GF-D8 (cell line): ENCODE results near the gene PAQR3.
"Not testable (repeated sequence)": the region's sequence is repeated elsewhere in the genome, so short reads cannot be mapped to it uniquely, and the experiment has no call there.

Source experiments
- DNase-seq: peaks from one replicate; lab custom pipeline; 2025; lab: John Stamatoyannopoulos, UW

PAQR3 gene

DNA sequence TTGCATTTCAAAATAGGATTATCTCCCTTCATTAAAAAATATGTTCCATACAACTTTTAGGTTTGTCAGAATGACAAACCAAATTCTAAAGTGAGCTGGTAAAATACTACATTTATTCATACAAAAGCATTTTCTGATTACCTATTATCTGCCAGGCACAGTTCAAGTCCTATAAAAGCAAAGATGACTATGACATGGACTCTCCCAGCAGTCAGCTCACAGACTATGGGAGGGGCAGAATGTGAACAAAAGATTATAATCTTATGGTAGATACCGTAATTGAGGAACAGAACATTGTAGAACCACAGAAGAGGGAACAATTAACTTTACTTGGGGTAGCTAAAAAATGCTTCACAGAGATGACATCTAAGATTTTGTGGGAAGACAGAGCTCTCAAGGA is 12.4 kb downstream of the PAQR3 start:
- DNase-seq = no peak

DNA sequence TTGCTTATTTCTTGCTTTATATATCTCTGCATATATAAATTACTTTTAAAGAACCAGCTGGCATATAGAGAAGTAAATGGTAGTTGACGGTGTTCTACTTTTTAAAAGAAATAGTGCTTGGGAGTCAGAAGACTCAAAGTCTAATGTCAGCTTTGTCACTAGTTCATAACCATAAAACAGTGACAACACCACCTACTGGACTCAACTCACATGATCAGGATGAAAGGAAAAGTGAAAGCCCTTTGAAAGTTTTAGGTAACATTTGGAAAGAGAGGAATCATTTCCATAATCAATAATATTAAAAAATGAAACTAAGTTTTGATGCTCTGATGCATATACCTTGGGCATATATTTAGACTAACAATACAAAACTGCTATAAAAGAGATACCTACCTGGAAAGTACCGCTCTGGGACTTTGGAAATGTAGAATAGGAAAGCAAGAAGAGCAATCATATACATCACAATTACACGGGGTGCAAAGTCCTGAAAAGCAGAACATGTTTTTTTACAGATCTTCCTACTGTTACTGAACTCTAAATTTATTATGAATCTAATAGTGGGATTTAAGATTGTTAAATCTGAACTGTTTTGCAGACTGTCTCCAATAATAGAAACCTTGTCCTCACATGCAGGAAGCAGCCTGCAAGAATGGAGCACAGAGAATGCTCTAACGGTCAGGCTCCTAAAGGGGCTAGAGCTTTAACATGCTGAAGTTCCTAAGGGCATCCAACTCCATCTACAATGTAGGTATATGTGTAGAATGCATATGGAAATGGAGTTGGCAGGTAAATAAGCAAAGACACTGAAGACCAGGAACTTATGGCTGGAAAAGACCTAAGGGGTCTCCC is 15.6 kb downstream of the PAQR3 start:
- DNase-seq = no peak

DNA sequence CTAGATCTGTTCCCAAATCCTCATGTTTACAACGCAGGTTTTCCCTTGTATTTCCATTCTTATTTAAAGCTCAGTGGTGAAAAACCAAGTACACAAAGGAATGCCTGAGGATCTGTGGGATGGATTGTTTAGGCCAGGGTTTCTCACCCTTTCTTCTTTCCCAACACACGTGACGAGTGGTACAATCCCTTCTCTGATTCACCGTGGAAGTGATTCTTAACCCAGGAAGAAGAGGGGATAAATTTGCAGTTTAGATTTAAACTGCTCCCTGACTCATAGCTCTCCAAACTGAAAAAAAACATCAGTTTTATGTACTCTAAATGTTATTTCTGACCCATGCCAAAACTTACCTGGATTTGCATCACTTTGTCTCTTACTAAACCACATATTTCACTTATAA is 17.0 kb downstream of the PAQR3 start:
- no peak for DNase-seq

DNA sequence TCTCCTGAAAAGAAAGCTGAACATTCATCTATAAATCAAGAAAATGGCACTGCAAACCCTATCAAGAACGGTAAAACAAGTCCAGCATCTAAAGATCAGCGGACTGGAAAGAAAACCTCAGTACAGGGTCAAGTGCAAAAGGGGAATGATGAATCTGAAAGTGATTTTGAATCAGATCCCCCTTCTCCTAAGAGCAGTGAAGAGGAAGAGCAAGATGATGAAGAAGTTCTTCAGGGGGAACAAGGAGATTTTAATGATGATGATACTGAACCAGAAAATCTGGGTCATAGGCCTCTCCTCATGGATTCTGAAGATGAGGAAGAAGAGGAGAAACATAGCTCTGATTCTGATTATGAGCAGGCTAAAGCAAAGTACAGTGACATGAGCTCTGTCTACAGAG is 28.6 kb downstream of the PAQR3 start:
- no peak for DNase-seq

DNA sequence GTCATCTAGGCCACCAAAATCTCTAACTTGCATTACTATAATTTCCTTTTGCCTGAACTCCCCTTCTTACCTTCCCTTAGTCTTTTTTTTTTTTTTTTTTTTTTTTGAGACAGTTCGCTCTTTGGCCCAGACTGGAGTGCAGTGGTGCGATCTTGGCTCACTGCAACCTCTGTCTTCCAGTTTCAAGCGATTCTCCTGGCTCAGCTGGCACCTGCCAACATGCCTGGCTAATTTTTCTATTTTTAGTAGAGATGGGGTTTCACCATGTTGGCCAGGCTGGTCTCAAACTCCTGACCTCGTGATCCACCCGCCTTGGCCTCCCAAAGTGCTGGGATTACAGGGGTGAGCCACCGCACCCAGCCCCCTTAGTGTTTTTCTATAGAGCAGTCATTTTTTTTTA is 30.3 kb downstream of the PAQR3 start:
- DNase-seq = not testable (repeated sequence)

DNA sequence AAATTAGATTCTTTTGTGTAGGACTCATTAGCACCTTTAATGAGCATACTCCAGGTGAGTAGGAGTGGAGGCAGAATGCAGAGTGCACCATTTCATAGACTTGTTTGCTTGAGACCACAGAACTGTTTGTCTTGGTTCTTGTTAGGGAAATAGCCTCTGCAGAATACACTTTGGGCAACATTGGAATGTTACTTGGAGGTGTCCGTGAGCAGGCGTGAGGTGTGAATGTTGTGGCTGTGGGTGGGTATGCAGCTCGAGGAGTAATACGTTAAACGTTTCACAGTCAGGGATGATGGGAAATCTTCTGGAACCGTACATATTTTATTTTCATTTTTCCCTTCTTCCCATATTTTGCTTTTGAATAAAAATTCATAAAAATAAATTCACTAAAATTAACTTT is 31.6 kb downstream of the PAQR3 start:
- no peak for DNase-seq

DNA sequence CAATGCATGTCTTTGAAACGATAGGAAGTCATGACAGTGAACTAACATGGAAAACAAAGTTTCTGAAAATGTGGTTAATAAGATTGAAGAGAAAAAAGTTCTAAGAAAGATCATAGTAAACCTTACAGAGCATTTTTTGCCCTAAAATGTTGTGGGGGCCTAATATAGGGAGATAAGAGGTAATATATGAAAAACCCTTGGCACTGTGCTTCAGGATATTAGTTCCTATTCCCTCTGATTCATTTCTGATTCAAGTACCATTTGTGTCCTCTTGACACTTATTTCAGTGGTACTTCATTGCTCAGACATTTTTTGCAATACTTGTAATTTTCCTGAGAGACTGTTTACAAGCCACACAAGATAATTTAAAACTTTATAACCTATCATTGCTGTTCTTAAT is 35.1 kb downstream of the PAQR3 start:
- DNase-seq = no peak

DNA sequence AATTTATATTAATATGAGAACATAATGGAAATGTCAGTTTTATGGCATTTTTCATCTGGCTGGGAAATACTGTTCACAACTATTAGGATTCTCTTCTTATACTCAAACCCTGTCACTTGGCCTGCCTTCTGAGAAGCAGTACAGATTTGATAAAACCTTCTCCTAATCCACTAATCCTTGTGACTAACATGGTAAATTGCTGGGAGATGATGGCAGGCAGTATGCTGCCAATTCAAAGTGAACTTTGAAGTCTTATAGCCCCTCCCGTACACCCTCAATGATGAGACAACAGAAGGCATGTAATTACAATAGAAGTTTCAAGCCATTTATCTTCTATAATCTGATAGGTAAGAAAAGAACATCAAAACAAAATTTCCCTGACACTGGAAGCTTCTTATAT is 36.9 kb downstream of the PAQR3 start:
- DNase-seq = no peak

DNA sequence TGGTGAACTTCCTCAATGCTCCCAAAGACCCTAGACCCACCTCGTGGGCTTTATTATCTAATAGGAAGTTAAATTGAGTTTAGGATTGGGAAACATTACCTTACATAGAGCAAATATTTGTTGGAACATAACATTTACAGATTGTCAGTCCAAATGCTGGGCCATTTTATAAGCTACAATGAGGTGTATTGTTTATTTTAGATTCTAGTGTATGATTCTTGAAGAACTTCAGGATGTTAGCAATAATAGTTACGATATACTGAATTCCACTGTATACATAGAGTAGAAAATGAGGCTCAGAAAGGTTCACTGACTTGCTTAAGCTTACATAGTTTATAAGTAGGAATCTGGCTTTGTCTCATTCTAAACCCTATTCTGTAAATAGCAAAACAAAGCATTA is 37.4 kb downstream of the PAQR3 start:
- DNase-seq = no peak

DNA sequence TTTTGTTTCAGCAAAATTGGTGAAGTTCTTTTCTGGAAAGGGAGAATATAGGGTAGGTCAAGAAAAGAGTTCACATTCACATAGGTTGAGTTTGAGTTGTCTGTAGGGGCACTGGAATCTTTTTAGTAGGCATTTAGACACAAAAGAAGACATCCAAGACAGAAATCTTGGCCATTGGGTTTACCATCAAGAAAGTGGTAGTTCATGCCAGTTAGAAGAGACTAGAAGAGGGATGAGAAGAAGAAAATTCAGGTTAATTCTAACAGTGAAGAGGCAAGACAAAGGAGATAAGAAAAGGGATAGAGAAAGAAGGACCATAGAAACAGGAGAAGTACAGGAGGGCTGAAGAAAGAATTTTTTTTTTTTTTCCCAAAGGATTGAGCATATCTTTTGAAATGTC is 39.9 kb downstream of the PAQR3 start:
- no peak for DNase-seq

DNA sequence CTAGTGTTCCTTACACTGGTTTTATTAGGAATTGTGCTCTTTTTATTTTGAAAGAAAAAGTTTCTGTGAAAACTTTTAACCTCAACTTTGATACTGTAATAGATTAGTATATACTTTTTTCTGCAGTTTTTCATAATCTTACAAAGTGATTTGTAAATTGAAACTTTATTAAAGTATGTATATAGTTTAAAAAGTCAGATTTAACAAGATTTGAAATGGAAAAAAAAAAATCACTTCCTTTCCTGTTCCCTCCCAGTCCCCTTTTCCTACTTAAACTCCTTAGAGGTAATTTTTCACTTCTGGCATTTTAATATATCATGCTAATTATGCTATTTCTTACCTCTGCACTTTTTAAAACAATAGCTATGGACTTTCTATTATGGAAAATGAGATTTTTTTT is 49.3 kb downstream of the PAQR3 start:
- no peak for DNase-seq

DNA sequence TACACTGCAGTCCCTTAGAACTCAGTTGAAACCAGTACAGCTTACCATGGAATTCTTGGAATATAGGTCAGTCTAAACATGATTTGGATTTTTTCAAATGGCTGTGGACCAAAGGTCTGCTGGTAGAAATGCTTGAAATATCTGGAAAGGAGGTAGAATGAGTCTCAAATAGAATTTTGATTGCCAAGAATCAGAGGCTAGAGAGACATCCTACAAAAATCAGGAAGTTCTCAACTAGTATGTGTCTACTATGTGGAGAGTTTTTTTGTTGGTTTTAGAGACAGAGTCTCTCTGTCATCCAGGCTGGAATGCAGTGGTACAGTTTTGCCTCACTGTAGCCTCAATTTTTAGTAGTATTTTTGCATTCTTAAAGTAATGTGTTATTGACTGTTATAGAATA is 53.6 kb downstream of the PAQR3 start:
- no peak for DNase-seq

DNA sequence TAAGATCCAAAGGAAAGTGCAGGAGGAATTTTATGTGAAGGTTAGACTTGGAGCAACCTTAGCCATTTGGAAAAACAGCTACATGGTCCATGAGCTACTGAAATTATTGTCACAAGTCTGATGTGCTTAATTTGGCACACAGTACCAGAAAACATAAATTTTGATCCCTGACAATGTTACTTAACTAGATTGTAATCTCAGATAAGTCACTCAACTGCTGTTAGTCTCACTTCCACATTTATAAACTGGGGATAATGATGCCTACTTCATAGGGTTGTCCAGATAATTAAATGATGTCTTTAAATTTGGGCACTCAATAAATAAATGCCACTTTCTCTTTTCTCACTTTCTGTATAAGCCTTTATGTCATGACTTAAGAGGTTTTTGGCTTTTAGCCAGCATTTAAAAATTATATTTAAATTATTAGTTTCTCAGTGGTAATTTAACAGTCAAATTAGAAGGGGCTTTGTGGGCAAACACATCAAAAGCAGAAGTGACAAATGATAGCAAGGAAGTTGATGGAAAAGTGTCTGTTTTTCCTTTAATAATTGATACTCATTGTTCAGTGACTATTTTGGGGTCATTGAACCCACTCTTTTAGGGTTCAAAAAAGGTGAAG is 58.3 kb downstream of the PAQR3 start:
- DNase-seq = no peak

DNA sequence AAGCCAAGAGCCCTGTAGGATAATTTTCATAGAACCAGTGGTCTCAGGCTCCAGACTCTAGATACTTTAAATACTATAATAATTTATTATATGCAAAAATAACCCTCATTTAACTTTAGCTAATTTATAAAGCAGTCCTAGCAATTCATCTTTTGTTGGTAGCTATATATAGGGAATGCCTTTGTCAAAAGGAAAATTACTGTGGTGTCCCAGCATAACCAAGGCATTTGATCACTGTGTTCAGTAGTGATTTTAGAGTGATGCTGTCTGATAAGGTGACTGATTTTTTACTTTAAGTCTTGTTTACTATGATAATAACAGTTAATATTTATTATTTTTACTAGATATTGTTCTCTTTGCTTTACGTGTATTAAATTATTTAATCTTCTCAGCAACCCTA is 61.2 kb downstream of the PAQR3 start:
- no peak for DNase-seq

DNA sequence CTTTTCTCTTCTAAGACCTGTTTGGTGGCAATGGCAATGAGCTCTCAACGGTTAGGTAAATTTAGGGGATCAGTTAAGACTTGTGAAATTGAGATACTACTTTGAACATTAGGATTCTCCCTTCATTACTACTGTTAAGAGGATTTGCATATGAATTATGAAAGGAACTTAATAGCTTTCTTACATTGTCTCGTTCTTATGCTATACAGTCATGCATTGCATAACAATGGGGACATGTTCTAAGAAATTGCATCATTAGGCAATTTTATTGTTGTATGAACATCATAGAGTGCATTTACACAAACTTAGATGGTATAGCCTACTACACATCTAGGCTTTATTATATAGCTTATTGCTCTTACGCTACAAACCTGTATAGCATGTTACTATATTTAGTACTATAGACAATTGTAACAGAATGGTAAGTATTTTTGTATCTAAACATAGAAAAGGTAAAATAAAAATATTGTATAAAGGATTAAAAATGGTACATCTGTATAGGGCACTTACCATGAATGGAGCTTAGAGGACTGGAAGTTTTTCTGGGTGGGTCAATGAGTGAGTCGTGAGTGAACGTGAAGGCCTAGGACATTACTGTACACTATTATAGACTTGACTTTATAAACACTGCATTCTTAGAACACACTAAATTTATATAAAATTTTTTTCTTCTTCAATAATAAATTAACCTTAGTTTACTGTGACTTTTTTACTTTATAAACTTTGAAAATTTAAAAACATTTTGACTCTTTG is 62.5 kb downstream of the PAQR3 start:
- DNase-seq = peak; percentile 21

DNA sequence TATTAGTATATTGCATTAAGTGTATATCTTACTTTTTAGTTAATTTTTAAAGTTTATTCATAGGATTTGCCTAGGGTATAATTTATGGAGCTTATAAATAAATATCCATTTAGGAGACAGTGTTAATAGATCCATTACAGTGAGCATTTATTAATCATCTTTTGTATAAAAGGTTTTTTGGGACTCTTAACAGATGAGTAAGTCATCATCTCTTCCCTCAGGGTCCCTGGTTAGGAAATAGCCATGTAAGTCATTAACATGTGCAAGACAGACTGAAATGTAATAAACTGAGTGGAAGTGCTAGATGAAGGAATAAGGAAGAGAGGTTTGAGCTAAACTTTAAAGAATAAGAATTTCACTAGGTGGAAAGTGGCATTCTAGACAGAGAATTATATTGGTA is 69.2 kb downstream of the PAQR3 start:
- DNase-seq = no peak

DNA sequence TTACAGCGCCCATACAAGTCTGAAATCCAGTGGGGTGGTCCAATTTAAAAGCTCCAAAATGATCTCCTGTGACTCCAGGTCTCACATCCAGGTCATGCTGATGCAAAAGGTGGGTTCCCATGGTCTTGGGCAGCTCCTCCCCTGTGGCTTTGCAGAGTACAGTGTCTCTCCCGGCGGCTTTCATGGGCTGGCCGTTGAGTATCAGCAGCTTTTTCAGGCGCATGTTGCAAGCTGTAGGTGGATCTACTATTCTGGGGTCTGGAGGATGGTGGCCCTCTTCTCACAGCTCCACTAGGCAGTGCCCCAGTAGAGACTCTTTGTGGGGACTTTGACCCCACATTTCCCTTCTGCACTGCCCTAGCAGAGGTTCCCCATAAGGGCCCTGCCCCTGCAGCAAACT is 70.5 kb downstream of the PAQR3 start:
- DNase-seq = not testable (repeated sequence)

DNA sequence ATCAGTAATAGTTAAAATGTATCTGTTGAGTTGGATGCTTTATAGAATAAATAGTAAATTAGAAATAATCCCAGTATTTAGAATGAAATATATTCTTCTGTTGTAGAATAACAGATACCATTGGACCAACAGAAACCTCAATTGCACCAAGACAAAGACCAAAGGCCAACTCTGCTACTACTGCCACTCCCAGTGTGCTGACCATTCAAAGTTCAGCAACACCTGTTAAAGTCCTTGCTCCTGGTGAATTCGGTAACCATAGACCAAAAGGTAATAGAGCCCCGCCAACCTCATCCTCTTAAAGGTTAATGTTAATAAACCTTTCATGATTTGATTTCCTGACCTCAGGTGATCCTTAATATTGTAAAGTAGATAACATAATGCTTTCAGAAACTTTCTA is 73.8 kb downstream of the PAQR3 start:
- no peak for DNase-seq

DNA sequence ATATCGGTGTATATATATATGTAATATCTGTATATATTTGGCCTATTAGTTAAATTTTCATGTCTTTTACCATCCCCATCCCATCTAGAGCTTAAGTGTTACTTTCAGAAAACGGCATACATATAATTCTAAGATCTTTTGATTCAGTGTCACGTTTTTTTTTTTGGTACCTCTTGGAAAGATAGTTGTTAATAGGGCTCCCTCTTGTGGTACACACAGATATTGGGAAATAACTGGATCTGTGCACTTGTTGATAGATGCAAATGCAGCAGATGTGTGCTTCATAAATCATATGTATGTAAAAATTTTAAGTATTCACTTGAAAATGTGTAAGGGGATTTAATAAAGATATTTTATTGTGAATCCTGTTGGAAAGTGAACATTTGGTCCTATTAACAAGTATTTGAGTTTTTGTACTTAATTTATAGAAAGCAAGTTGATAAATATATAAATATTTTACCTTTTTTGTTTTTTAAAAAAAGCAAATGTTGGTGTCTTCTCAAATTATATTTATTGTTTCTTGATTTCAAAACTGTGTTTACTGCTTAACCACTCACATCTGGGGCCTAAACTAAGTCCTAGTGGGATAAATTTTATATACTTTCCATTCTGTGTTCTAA is 74.7 kb downstream of the PAQR3 start:
- peak; percentile 56 for DNase-seq

DNA sequence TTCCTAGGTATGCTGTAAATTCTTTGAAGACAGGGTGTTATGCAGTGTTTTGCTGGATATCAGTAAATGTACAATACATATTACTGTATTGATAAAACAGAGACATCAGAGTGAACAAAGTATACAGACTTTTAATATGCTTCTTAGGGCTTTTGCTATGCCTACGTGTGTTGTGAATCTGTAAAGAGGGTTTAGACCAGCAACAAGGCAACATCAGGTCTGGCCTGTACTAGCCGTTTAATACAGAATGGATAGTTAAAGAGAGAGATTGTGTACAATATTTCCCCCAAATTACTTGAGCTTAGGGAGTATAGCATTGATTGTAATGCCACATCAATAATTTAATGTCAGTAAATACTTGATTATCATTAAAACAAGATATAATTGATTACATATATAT is 75.2 kb downstream of the PAQR3 start:
- DNase-seq = no peak

DNA sequence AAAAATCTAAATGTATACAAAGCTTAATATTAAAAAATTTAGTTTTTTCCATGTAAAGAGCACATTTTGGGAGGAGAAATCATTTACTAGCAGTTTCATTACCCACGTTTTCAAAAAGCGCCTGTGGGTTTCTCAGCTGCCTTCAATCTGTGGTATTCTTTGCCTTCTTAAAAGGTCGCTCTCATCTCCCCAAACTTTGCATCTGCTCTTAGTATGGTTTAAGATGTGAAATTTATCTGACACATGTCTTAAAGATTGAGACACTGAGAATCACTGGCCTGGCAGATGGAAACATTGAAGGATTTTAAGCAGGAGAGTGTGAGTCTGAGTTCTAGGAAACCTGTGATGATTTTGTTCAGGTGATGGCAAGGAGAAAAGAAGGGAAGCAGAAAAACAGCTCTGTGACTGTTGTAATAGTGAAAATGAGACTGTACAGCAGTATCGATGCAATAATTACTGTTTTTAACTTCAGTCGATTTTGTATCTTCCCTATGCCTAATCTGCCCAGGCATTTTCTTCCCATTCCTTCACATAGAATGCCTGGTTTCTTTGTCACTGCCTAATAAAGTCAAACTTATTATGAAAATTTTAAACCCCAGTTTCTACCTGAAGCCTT is 75.9 kb downstream of the PAQR3 start:
- DNase-seq = no peak

DNA sequence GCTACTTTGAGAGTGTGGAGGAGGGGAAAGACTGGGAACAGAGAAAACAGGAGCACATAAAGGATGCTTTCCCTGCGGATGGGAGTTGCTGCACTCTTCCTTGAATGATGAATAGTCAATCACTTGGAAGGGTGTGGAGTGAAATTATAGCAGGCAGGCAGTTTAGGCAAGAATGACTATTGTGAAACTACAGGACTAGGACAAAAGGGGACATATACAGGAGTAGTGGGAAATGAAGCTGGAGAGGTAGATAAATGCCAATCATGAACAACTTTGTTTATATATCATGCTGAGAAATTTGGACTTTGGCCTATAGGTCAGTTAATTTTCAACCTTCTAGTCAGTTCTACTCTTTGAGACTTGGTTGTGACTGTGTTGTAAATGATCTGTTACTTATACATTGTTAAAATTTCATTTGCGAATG is 76.9 kb downstream of the PAQR3 start:
- DNase-seq = no peak
